H9 (cell line): ENCODE measurements around the gene GMPPB. TPM values are rescaled to one million over a fixed set of nuclear protein-coding genes. Genes with fewer than 3 reads are reported as not detected.
A peak's percentile ranks its signal among the peaks of the same experiment; 100 is the strongest.

Experiments
- DNase-seq: peaks from one replicate; pipeline ENCODE4 v3.0.0-alpha.2; 2017
- H2AFZ ChIP-seq: one replicate; pipeline ENCODE4 v1.6.1; 2013; ENCODE audit warnings: mild to moderate bottlenecking, low read length, control low read depth, moderate library complexity
- H2AK5ac ChIP-seq: 2 replicates; pipeline ENCODE4 v1.6.1; 2013; ENCODE audit warnings: low read length, control low read depth, mixed read lengths; ENCODE audit not compliant: insufficient read length
- H2BK120ac ChIP-seq: one replicate; pipeline ENCODE4 v1.6.1; 2013; ENCODE audit warnings: low read depth, mild to moderate bottlenecking, low read length, control low read depth, inconsistent platforms; ENCODE audit not compliant: poor library complexity, severe bottlenecking
- H2BK12ac ChIP-seq: 2 replicates; pipeline ENCODE4 v1.6.1; 2013; ENCODE audit warnings: low read length, control low read depth, mixed read lengths, low read depth; ENCODE audit not compliant: insufficient read length
- H2BK15ac ChIP-seq: 2 replicates; pipeline ENCODE4 v1.6.1; 2013; ENCODE audit warnings: low read depth, low read length, control low read depth
- H2BK20ac ChIP-seq: one replicate; pipeline ENCODE4 v1.6.1; 2013; ENCODE audit warnings: low read depth, mild to moderate bottlenecking, low read length, control low read depth, inconsistent platforms; ENCODE audit not compliant: poor library complexity, severe bottlenecking
- H2BK5ac ChIP-seq: 2 replicates; pipeline ENCODE4 v1.6.1; 2013; ENCODE audit warnings: low read length, control low read depth, mixed read lengths; ENCODE audit not compliant: insufficient read length
- H3K14ac ChIP-seq: 2 replicates; pipeline ENCODE4 v1.6.1; 2013; ENCODE audit warnings: low read length, control low read depth; ENCODE audit not compliant: insufficient read depth
- H3K18ac ChIP-seq: 2 replicates; pipeline ENCODE4 v1.6.1; 2013; ENCODE audit warnings: low read depth, mild to moderate bottlenecking, mixed read lengths, low read length, control low read depth; ENCODE audit not compliant: insufficient read length
- H3K23ac ChIP-seq: 2 replicates; pipeline ENCODE4 v1.6.1; 2013; ENCODE audit warnings: low read length, control low read depth, mixed read lengths, low read depth; ENCODE audit not compliant: insufficient read length
- H3K23me2 ChIP-seq: 2 replicates; pipeline ENCODE4 v1.6.1; 2013; ENCODE audit warnings: low read depth, mild to moderate bottlenecking, mixed read lengths, low read length, control low read depth; ENCODE audit not compliant: insufficient read length, poor library complexity, severe bottlenecking
- H3K27ac ChIP-seq: 2 replicates; pipeline ENCODE4 v1.5.1; 2013; ENCODE audit warnings: low read length, control low read depth, mixed read lengths, low read depth; ENCODE audit not compliant: insufficient read length
- H3K27me3 ChIP-seq: 2 replicates; pipeline ENCODE4 v1.6.1; 2013; ENCODE audit warnings: low read length, control low read depth, inconsistent platforms; ENCODE audit not compliant: insufficient read depth
- H3K4ac ChIP-seq: 2 replicates; pipeline ENCODE4 v1.6.1; 2013; ENCODE audit warnings: low read depth, mild to moderate bottlenecking, control low read depth, inconsistent platforms, low read length, moderate library complexity
- H3K4me1 ChIP-seq: 2 replicates; pipeline ENCODE4 v1.6.1; 2013; ENCODE audit warnings: low read length, control low read depth, inconsistent platforms; ENCODE audit not compliant: insufficient read depth
- H3K4me2 ChIP-seq: 2 replicates; pipeline ENCODE4 v1.6.1; 2013; ENCODE audit warnings: low read length, control low read depth, mixed read lengths; ENCODE audit not compliant: insufficient read length, insufficient read depth
- H3K56ac ChIP-seq: 2 replicates; pipeline ENCODE4 v1.6.1; 2013; ENCODE audit warnings: low read depth, mild to moderate bottlenecking, mixed read lengths, low read length, control low read depth; ENCODE audit not compliant: insufficient read length
- H3K79me1 ChIP-seq: 2 replicates; pipeline ENCODE4 v1.6.1; 2013; ENCODE audit warnings: low read depth, mild to moderate bottlenecking, moderate library complexity, low read length, control low read depth, inconsistent platforms; ENCODE audit not compliant: insufficient read depth, poor library complexity, severe bottlenecking
- H3K79me2 ChIP-seq: 2 replicates; pipeline ENCODE4 v1.6.1; 2013; ENCODE audit warnings: low read length, control low read depth, inconsistent platforms; ENCODE audit not compliant: insufficient read depth
- H3K9ac ChIP-seq: 2 replicates; pipeline ENCODE4 v1.6.1; 2013; ENCODE audit warnings: low read length, control low read depth, mixed read lengths; ENCODE audit not compliant: insufficient read length; ENCODE audit errors: extremely low read depth
- H3K9me3 ChIP-seq: one replicate; pipeline ENCODE4 v1.6.1; 2013; ENCODE audit warnings: low read depth, low read length, inconsistent platforms; ENCODE audit not compliant: control insufficient read depth
- H3T11ph ChIP-seq: one replicate; pipeline ENCODE4 v1.6.1; 2013; ENCODE audit warnings: mild to moderate bottlenecking, low read length, control low read depth, inconsistent platforms
- H4K20me1 ChIP-seq: one replicate; pipeline ENCODE4 v1.6.1; 2013; ENCODE audit not compliant: control insufficient read depth, insufficient read length, insufficient read depth
- H4K5ac ChIP-seq: 2 replicates; pipeline ENCODE4 v1.6.1; 2013; ENCODE audit warnings: low read depth, mild to moderate bottlenecking, mixed read lengths, low read length, control low read depth; ENCODE audit not compliant: insufficient read length
- H4K8ac ChIP-seq: replicated peaks from 2 replicates; pipeline ENCODE4 v1.6.1; 2013; ENCODE audit warnings: low read length, control low read depth, mixed read lengths, low read depth; ENCODE audit not compliant: insufficient read length
- H4K91ac ChIP-seq: 2 replicates; pipeline ENCODE4 v1.6.1; 2013; ENCODE audit warnings: low read depth, mild to moderate bottlenecking, moderate library complexity, mixed read lengths, low read length, control low read depth; ENCODE audit not compliant: insufficient read length
- H3K27ac Mint-ChIP-seq, 3 experiments: 2 replicates in 2 of 3; 3 replicates in 1 of 3; pipeline ENCODE4 v1.8.0; 2020 to 2021; ENCODE audit warnings: mixed read lengths in 3 of 3, mild to moderate bottlenecking in 1 of 3, moderate library complexity in 1 of 3
- H3K27me3 Mint-ChIP-seq: 2 replicates; pipeline ENCODE4 v1.8.0; 2021; ENCODE audit warnings: low read depth, mild to moderate bottlenecking, moderate library complexity, mixed read lengths
- H3K36me3 Mint-ChIP-seq, 3 experiments: 2 replicates in 2 of 3; 3 replicates in 1 of 3; pipeline ENCODE4 v1.8.0; 2020 to 2021; ENCODE audit warnings: low read depth in 3 of 3, mixed read lengths in 3 of 3; ENCODE audit not compliant: insufficient read depth in 1 of 3
- H3K4me1 Mint-ChIP-seq, 2 experiments: 2 replicates each; pipeline ENCODE4 v1.8.0; 2020; ENCODE audit warnings: mixed read lengths in 2 of 2
- H3K4me3 Mint-ChIP-seq, 2 experiments: 2 replicates in 1 of 2; 3 replicates in 1 of 2; pipeline ENCODE4 v1.8.0; 2020 to 2021; ENCODE audit warnings: mild to moderate bottlenecking in 2 of 2, mixed read lengths in 2 of 2, moderate library complexity in 1 of 2
- H3K9me3 Mint-ChIP-seq, 2 experiments: 2 replicates in 1 of 2; 3 replicates in 1 of 2; pipeline ENCODE4 v1.8.0; 2020; ENCODE audit warnings: mild to moderate bottlenecking in 2 of 2, mixed read lengths in 2 of 2, moderate library complexity in 1 of 2
- WGBS: extraction: QIAGEN DNeasy Blood & Tissue Kit; methylation state at CpG from one replicate; pipeline ENCODE4 v1.1.7; 2013; ENCODE audit warnings: missing lambda C conversion rate, low lambda C conversion rate, mixed read lengths; ENCODE audit not compliant: insufficient read length; ENCODE audit errors: extremely low coverage; 5-methylcytosine and 5-hydroxymethylcytosine counted together
- total RNA-seq: library from RNA; stranded (reverse); gene quantifications from 2 replicates; pipeline ENCODE4 v1.2.1, GENCODE V29; 2021
- TF ChIP-seq, protein P1 (sequence below): fragments of 200-600 bp; sonication (generic); conservative IDR thresholded peaks from 3 replicates; pipeline ENCODE4 v1.8.0; 2021; ENCODE audit warnings: antibody characterized with exemption, mild to moderate bottlenecking

GMPPB gene
- total RNA-seq, 1 experiment from 2014 or later: 31.1 TPM

GRCh38 chr3:49717959-49718857 lies 5.5 kb downstream of the GMPPB start:
- Histone ChIP-seq H2BK12ac (no peak overlapping the region), H4K8ac (no peak overlapping the region), H4K5ac (no peak overlapping the region), H2AK5ac (no peak overlapping the region), H3K18ac (no peak overlapping the region), H3K4me1 (no peaks in the 10 kb centered on the region), H2BK5ac (no peak overlapping the region), H3K4ac (no peak overlapping the region), H3K9ac (no peak overlapping the region), H2BK15ac (no peak overlapping the region), H3K27me3 (no peaks in the 10 kb centered on the region), H2BK20ac (no peak overlapping the region), H3K79me1 (peaks cover 2% of the 10 kb centered on the region), H3K23me2 (peaks cover 13% of the 10 kb centered on the region), H3K23ac (no peak overlapping the region), H3K27ac (no peak overlapping the region), H3K79me2 (no peaks in the 10 kb centered on the region), H4K91ac (no peak overlapping the region), H3K4me2 (peak overlapping the region; percentile 44), H2AFZ (no peak overlapping the region), H2BK120ac (no peak overlapping the region), H3T11ph (no peak overlapping the region), H4K20me1 (no peaks in the 10 kb centered on the region), H3K56ac (no peak overlapping the region), H3K9me3 (no peaks in the 10 kb centered on the region), H3K14ac (no peak overlapping the region; the same call in 1 of the 2 replicates)
- TF ChIP-seq, protein P1, sequence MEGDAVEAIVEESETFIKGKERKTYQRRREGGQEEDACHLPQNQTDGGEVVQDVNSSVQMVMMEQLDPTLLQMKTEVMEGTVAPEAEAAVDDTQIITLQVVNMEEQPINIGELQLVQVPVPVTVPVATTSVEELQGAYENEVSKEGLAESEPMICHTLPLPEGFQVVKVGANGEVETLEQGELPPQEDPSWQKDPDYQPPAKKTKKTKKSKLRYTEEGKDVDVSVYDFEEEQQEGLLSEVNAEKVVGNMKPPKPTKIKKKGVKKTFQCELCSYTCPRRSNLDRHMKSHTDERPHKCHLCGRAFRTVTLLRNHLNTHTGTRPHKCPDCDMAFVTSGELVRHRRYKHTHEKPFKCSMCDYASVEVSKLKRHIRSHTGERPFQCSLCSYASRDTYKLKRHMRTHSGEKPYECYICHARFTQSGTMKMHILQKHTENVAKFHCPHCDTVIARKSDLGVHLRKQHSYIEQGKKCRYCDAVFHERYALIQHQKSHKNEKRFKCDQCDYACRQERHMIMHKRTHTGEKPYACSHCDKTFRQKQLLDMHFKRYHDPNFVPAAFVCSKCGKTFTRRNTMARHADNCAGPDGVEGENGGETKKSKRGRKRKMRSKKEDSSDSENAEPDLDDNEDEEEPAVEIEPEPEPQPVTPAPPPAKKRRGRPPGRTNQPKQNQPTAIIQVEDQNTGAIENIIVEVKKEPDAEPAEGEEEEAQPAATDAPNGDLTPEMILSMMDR: no peak
- WGBS: no CpG with 5 or more reads among the region's 75 CpGs
- Mint-ChIP-seq H3K27ac (peak overlapping the region; percentile 3 to 51 (median 14); a peak in 3 of 7 replicates), H3K9me3 (no peaks in the 10 kb centered on the region), H3K4me1 (peaks cover 14% of the 10 kb centered on the region in 2 experiments), H3K36me3 (peaks cover 0 to 36% (median 34%) of the 10 kb centered on the region in 3 experiments; a peak in 6 of 7 replicates), H3K27me3 (peaks cover 4% of the 10 kb centered on the region), H3K4me3 (peak overlapping the region; percentile 79 to 87)
- peak; percentile 71 for DNase-seq
